GM23338 (cell line): ENCODE data around the gene SLC22A9. TPM values are rescaled to one million over a fixed set of nuclear protein-coding genes. Genes with fewer than 3 reads are reported as not detected.

ENCODE experiments used
- ATAC-seq: fragments of 200-7000 bp; cut with Tn5 transposase; 3 replicates; pipeline ENCODE4 v1.9.1; 2020
- DNase-seq: peaks from one replicate; pipeline ENCODE4 v3.0.0-alpha.2; 2015; ENCODE audit warnings: low spot score
- H2AFZ ChIP-seq: fragments of 200-600 bp; sonication (generic); 2 replicates; pipeline ENCODE4 v1.8.0; 2016; ENCODE audit warnings: antibody characterized with exemption, mild to moderate bottlenecking, moderate library complexity
- H3F3A ChIP-seq: fragments of 200-600 bp; sonication (generic); replicated peaks from 2 replicates; pipeline ENCODE4 v1.8.0; 2017; ENCODE audit warnings: antibody characterized with exemption, mixed run types, low read depth
- H3K27ac ChIP-seq: fragments of 200-600 bp; sonication (generic); 2 replicates; pipeline ENCODE4 v1.6.1; 2016; ENCODE audit warnings: low read depth
- H3K27me3 ChIP-seq: fragments of 200-600 bp; sonication (generic); 2 replicates; pipeline ENCODE4 v1.8.0; 2016; ENCODE audit warnings: mild to moderate bottlenecking, mixed run types, moderate library complexity; ENCODE audit not compliant: insufficient read depth
- H3K36me3 ChIP-seq: fragments of 200-600 bp; sonication (generic); 2 replicates; pipeline ENCODE4 v1.8.0; 2016; ENCODE audit warnings: mild to moderate bottlenecking; ENCODE audit not compliant: insufficient read depth
- H3K4me1 ChIP-seq: fragments of 200-600 bp; sonication (generic); 2 replicates; pipeline ENCODE4 v1.8.0; 2016; ENCODE audit warnings: mild to moderate bottlenecking, moderate library complexity; ENCODE audit not compliant: insufficient read depth
- H3K4me2 ChIP-seq: fragments of 200-600 bp; sonication (generic); 2 replicates; pipeline ENCODE4 v1.7.1; 2017; ENCODE audit warnings: mixed run types
- H3K4me3 ChIP-seq: fragments of 200-600 bp; sonication (generic); 2 replicates; pipeline ENCODE4 v1.6.1; 2016; ENCODE audit warnings: mixed run types
- H3K79me2 ChIP-seq: fragments of 200-600 bp; sonication (generic); replicated peaks from 2 replicates; pipeline ENCODE4 v1.8.0; 2017; ENCODE audit warnings: mild to moderate bottlenecking; ENCODE audit not compliant: insufficient read depth
- H3K9me2 ChIP-seq: fragments of 200-600 bp; sonication (generic); 2 replicates; pipeline ENCODE4 v1.8.0; 2017; ENCODE audit not compliant: insufficient read depth
- H4K20me1 ChIP-seq: fragments of 200-600 bp; sonication (generic); replicated peaks from 2 replicates; pipeline ENCODE4 v1.8.0; 2017; ENCODE audit warnings: mild to moderate bottlenecking; ENCODE audit not compliant: insufficient read depth
- H3K27ac Mint-ChIP-seq: 2 replicates; pipeline ENCODE4 v1.8.0; 2020; ENCODE audit warnings: inconsistent platforms, mild to moderate bottlenecking, moderate library complexity, mixed read lengths
- H3K27me3 Mint-ChIP-seq: 3 replicates; pipeline ENCODE4 v1.8.0; 2022; ENCODE audit warnings: low read depth, mild to moderate bottlenecking, moderate library complexity, mixed read lengths, inconsistent platforms; ENCODE audit not compliant: insufficient read depth, poor library complexity
- H3K36me3 Mint-ChIP-seq: 3 replicates; pipeline ENCODE4 v1.8.0; 2021; ENCODE audit warnings: low read depth, mild to moderate bottlenecking, inconsistent platforms, moderate library complexity, mixed read lengths
- H3K4me1 Mint-ChIP-seq: 3 replicates; pipeline ENCODE4 v1.8.0; 2020; ENCODE audit warnings: mild to moderate bottlenecking, inconsistent platforms, mixed read lengths
- H3K4me3 Mint-ChIP-seq: 3 replicates; pipeline ENCODE4 v1.8.0; 2021; ENCODE audit warnings: moderate library complexity, mild to moderate bottlenecking, inconsistent platforms, mixed read lengths
- H3K9me3 Mint-ChIP-seq: 3 replicates; pipeline ENCODE4 v1.8.0; 2020; ENCODE audit warnings: moderate library complexity, mild to moderate bottlenecking, inconsistent platforms, mixed read lengths
- CREB1 ChIP-seq: fragments of 250-450 bp; sonication (Bioruptor Pico); IDR thresholded peaks from 2 replicates; pipeline ENCODE4 v1.5.0; 2020; ENCODE audit warnings: low read depth, mild to moderate bottlenecking, moderate library complexity
- CTCF ChIP-seq, 2 experiments: fragments of 200-600 bp in 1 of 2; sonication (generic) in 1 of 2; conservative IDR thresholded peaks; 2 replicates each; pipeline versions ENCODE4 v1.5.1 to v1.6.1; 2016 to 2017; ENCODE audit warnings: antibody characterized with exemption in 2 of 2, low read depth in 2 of 2, mild to moderate bottlenecking in 2 of 2, moderate library complexity in 1 of 2
- ETS1 ChIP-seq: IDR thresholded peaks from 2 replicates; pipeline ENCODE4 v1.6.1; 2016; ENCODE audit warnings: antibody characterized with exemption
- EZH2 ChIP-seq: fragments of 200-600 bp; sonication (generic); IDR thresholded peaks from one replicate; pipeline ENCODE4 v1.8.0; 2017; ENCODE audit warnings: antibody characterized with exemption, mild to moderate bottlenecking, low read depth; ENCODE audit not compliant: unreplicated experiment
- JUNB ChIP-seq: IDR thresholded peaks from one replicate; pipeline ENCODE4 v1.6.1; 2016; ENCODE audit warnings: antibody characterized with exemption; ENCODE audit not compliant: unreplicated experiment
- NANOG ChIP-seq: IDR thresholded peaks from 2 replicates; pipeline ENCODE4 v1.6.1; 2016; ENCODE audit warnings: antibody characterized with exemption, borderline replicate concordance
- POLR2AphosphoS5 ChIP-seq: IDR thresholded peaks from 2 replicates; pipeline ENCODE4 v1.6.1; 2016; ENCODE audit warnings: antibody characterized with exemption, low read depth
- STAT1 ChIP-seq: IDR thresholded peaks from one replicate; pipeline ENCODE4 v1.6.1; 2016; ENCODE audit warnings: antibody characterized with exemption; ENCODE audit not compliant: unreplicated experiment
- ZNF114 ChIP-seq: fragments of 250-450 bp; sonication (Bioruptor Pico); IDR thresholded peaks from 2 replicates; pipeline ENCODE4 v1.5.0; 2020; ENCODE audit warnings: mild to moderate bottlenecking, moderate library complexity
- ZNF331 ChIP-seq: fragments of 250-450 bp; sonication (Bioruptor Pico); IDR thresholded peaks from 2 replicates; pipeline ENCODE4 v1.5.0; 2020; ENCODE audit warnings: low read depth, mild to moderate bottlenecking, moderate library complexity
- ZNF462 ChIP-seq: fragments of 250-450 bp; sonication (Bioruptor Pico); IDR thresholded peaks from 2 replicates; pipeline ENCODE4 v1.5.0; 2020; ENCODE audit warnings: mild to moderate bottlenecking, moderate library complexity
- polyA plus RNA-seq: library from polyadenylated mRNA; unstranded; fragments of >200 nt; fragmentation: Nextera tagmentation; extraction: Ambion mirVana; gene quantifications from 2 replicates; pipeline ENCODE4 v1.2.1, GENCODE V29; 2016
- total RNA-seq: library from RNA; depleted of rRNA; stranded (reverse); fragments of >200 nt; shearing (Covaris generic); gene quantifications from 2 replicates; pipeline ENCODE4 v1.2.3, GENCODE V29; 2014

SLC22A9 gene
- total and polyA plus RNA-seq, 2 experiments from 2014 or later: not detected

GRCh38 chr11:63343130-63343529 is 26.5 kb upstream of the SLC22A9 start:
- no peak overlapping the region for H3K4me3 ChIP-seq
- no peaks in the 10 kb centered on the region for H3K36me3 Mint-ChIP-seq
- no peaks in the 10 kb centered on the region for H3F3A ChIP-seq
- H3K27me3 Mint-ChIP-seq: peaks cover 4% of the 10 kb centered on the region
- H3K79me2 ChIP-seq: no peaks in the 10 kb centered on the region
- no peaks in the 10 kb centered on the region for H3K27me3 ChIP-seq
- no peak for ATAC-seq
- H4K20me1 ChIP-seq: no peaks in the 10 kb centered on the region
- no peaks in the 10 kb centered on the region for H3K36me3 ChIP-seq
- no peak overlapping the region for H3K27ac Mint-ChIP-seq
- H3K4me3 Mint-ChIP-seq: no peak overlapping the region
- peaks cover 6% of the 10 kb centered on the region; the same call in 1 of the 2 replicates for H3K9me2 ChIP-seq
- no peak overlapping the region for H2AFZ ChIP-seq
- no peak overlapping the region for H3K4me2 ChIP-seq
- peaks cover 15% of the 10 kb centered on the region for H3K9me3 Mint-ChIP-seq
- no peaks in the 10 kb centered on the region for H3K4me1 Mint-ChIP-seq
- TF ChIP-seq JUNB (no peak), EZH2 (no peak), NANOG (no peak)
- H3K4me1 ChIP-seq: no peaks in the 10 kb centered on the region
- no peak for DNase-seq
- no peak overlapping the region for H3K27ac ChIP-seq

GRCh38 chr11:63352144-63352543 is 17.4 kb upstream of the SLC22A9 start:
- Histone ChIP-seq H3K36me3 (no peaks in the 10 kb centered on the region), H2AFZ (no peak overlapping the region), H3K79me2 (no peaks in the 10 kb centered on the region), H3K4me3 (no peak overlapping the region), H3K27me3 (no peaks in the 10 kb centered on the region), H3F3A (no peaks in the 10 kb centered on the region), H3K27ac (no peak overlapping the region), H4K20me1 (no peaks in the 10 kb centered on the region), H3K4me1 (no peaks in the 10 kb centered on the region), H3K4me2 (no peak overlapping the region), H3K9me2 (no peaks in the 10 kb centered on the region)
- Mint-ChIP-seq H3K4me1 (no peaks in the 10 kb centered on the region), H3K27ac (no peak overlapping the region), H3K36me3 (peaks cover 6% of the 10 kb centered on the region; the same call in 1 of the 3 replicates), H3K9me3 (peaks cover 33% of the 10 kb centered on the region), H3K4me3 (no peak overlapping the region), H3K27me3 (peaks cover 4% of the 10 kb centered on the region)
- ATAC-seq (no peak), DNase-seq (no peak)
- TF ChIP-seq ZNF114 (CRISPR knock-in tag) (no peak), ETS1 (no peak), EZH2 (no peak), CTCF (conservative IDR thresholded peaks at IDR 0.05; ENCODE audit: low read depth in 2 of 2) (no peak), STAT1 (no peak), POLR2AphosphoS5 (no peak), ZNF462 (CRISPR knock-in tag) (no peak), ZNF331 (CRISPR knock-in tag) (no peak), CREB1 (CRISPR knock-in tag) (no peak)
